HG03280 (cell line): ENCODE results near the gene IL6ST.
"Not testable (repeated sequence)": the region's sequence is repeated elsewhere in the genome, so short reads cannot be mapped to it uniquely, and the experiment has no call there.

Source experiments
- ATAC-seq: cut with Tn5 transposase; IDR thresholded peaks from one replicate; pipeline ENCODE4 v1.9.1; 2021; ENCODE audit warnings: mild to moderate bottlenecking, moderate library complexity; ENCODE audit not compliant: unreplicated experiment

Gene IL6ST

GRCh38 chr5:55994495-55994997 is at the start of gene IL6ST:
Gene IL6ST (minus strand): TSS chr5:55994963. CDS start chr5:55976278, 18,685 bp downstream.
- ATAC-seq, result peak; percentile 39

- no peak for ATAC-seq
Measured at GRCh38 chr5:56039985-56040384, 45.2 kb upstream of the IL6ST start.

DNA sequence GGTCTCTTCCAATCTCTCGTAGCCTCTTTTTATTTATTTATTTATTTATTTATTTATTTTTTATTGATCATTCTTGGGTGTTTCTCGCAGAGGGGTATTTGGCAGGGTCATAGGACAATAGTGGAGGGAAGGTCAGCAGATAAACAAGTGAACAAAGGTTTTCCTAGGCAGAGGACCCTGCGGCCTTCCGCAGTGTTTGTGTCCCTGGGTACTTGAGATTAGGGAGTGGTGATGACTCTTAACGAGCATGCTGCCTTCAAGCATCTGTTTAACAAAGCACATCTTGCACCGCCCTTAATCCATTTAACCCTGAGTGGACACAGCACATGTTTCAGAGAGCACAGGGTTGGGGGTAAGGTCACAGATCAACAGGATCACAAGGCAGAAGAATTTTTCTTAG is 43.4 kb upstream of the IL6ST start:
- ATAC-seq, result not testable (repeated sequence)

DNA sequence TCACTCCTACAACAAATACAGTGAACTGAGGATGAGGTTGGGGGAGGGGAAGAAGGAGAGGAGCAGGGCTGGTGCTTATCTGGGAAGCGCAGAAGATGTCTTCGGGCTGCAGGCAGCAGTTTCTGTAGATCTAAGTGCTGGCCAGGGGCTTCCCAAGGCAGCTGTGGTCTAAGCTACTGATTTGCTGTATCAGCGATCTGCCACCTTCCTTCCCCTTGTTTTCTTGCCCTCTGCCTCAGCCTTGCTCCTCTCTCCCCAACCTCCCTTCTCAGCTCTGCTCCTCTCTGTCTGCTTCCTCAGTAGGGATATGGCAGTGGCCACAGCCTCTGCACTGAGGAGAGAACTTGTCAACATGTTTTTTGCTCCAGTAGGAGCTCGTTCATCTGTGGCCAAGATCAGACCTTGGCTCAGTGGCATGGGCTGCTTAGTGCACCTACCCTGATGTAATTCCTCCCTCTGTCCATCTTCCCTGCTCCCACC is 42.8 kb upstream of the IL6ST start:
- no peak for ATAC-seq

DNA sequence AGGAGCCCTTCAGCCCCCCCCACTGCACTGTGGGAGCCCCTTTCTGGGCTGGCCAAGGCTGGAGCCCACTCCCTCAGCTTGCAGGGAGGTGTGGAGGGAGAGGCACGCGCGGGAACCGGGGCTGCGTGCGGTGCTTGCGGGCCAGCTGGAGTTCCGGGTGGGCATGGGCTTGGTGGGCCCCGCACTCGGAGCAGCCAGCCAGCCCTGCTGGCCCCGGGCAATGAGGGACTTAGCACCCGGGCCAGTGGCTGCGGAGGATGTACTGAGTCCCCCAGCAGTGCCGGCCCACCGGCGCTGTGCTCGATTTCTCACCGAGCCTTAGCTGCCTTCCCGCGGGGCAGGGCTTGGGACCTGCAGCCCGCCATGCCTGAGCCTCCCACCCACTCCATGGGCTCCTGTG is 40.6 kb upstream of the IL6ST start:
- not testable (repeated sequence) for ATAC-seq

DNA sequence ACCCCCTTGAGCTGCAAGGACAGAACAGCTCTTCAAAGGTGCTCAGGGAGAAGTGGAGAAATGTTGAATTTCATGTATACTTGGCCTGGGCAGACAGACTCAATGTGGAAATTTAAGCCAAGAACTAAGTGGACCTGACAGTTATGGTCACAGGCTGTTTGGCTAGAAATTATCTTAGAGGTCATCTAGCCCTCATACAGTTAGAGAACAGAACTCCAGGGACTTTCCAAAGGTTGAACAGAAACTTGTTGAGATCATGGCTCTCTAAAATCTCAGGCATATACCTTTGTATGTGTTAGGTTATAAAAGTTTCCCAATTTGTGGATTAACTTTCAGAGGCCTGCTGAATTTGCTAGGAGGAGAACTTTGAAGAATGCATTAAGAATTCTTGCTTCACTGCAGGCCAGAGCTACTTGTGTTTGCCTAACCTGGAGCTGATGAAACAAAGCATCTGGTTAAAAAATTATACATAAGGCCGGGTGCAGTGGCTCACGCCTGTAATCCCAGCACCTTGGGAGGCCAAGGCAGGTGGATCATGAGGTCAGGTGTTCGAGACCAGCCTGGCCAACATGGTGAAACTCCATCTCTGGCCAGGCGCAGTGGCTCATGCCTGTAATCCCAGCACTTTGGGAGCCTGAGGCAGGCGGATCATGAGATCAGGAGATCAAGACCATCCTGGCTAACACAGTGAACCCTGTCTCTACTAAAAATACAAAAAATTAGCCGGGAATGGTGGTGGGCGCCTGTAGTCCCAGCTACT is 35.3 kb upstream of the IL6ST start:
- ATAC-seq, result not testable (repeated sequence)

- no peak for ATAC-seq
Measured at GRCh38 chr5:56029457-56029856, 34.7 kb upstream of the IL6ST start.

- no peak for ATAC-seq
Measured at GRCh38 chr5:56028708-56029107, 33.9 kb upstream of the IL6ST start.

- peak; percentile 72 for ATAC-seq
Measured at GRCh38 chr5:56026863-56027300, 32.1 kb upstream of the IL6ST start.

GRCh38 chr5:56025151-56025885 is 30.6 kb upstream of the IL6ST start:
- ATAC-seq, result no peak

DNA sequence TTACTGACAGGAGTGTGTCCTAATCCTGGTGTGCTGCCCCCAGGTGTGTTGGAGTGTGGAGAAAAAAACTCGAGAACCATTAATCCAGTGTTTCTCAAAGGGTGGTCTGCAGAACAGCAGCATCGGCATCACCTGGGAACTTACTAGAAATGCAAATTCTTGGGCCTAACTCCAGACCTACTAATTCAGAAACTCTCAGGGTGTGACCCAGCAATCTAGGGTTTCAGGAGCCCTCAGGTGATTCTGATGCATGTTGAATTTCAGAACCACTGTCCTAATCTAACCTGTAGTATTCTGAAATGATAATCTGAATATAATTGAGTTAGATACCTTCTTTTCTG is 30.0 kb upstream of the IL6ST start:
- ATAC-seq, result no peak

DNA sequence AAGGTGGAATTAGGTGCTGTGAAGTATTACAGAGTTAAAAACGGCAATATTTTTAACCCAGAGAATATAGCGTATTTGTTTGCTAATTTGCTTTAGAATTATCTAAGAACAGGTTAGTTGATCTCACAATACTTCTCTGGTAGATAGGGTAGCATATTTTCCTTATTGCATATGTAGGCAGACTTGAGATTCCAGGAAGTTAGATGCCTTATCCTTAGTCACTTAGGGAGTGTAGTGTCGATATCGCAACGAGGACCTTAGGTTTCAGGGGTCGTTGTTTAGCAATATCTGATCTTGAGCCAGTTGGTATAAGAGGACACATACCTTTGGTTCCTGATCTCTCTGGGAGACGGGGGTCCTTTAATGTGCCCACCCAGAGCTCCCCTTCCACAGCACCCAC is 28.5 kb upstream of the IL6ST start:
- ATAC-seq, result no peak

GRCh38 chr5:56019306-56020272 is 24.8 kb upstream of the IL6ST start:
- no peak for ATAC-seq

DNA sequence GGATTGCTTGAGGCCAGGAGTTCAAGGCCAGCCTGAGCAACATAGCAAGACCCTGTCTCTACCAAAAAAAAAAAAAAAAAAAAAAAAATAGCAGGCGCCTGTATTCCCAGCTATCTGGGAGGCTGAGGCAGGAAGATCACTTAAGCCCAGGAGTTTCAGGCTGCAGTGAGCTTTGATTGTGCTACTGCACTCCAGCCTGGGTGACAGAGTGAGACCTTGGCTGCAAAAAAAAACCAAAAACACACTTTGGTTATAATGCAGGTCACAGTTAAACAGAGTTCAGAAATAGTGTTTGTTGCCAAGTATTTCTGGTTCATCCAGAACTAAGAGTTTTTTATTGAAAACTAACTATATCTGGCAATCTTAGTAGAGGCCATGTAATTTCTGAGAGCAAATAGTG is 24.1 kb upstream of the IL6ST start:
- no peak for ATAC-seq

- ATAC-seq, result not testable (repeated sequence)
Measured at GRCh38 chr5:56014701-56015100, 19.9 kb upstream of the IL6ST start.

GRCh38 chr5:56013939-56014338 is 19.2 kb upstream of the IL6ST start:
- ATAC-seq, result not testable (repeated sequence)

- ATAC-seq, result no peak
Measured at GRCh38 chr5:56012281-56012963, 17.7 kb upstream of the IL6ST start.

DNA sequence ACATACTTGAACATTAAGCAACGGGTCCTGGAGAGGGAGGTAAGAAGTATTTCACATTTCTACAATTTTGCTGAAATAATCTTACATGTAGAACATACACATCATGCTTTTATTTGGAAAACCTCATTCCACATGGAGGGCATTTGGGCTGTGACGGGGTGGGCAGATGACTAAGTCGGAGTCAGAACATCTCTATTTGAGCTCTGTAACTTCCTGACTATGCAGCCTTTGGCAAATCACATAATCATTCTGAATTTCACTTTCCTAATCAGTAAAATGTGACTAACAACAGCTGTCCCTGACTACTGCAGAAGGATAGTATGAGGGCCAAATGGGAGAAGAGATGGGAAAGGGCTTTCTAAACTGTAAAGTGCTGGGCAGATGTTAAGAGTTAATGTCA is 17.1 kb upstream of the IL6ST start:
- no peak for ATAC-seq

- ATAC-seq, result no peak
Measured at GRCh38 chr5:56010431-56010830, 15.7 kb upstream of the IL6ST start.

GRCh38 chr5:56006600-56006999 is 11.8 kb upstream of the IL6ST start:
- no peak for ATAC-seq
